ENCODE data around the gene CAP2.

CAP2 gene

DNA sequence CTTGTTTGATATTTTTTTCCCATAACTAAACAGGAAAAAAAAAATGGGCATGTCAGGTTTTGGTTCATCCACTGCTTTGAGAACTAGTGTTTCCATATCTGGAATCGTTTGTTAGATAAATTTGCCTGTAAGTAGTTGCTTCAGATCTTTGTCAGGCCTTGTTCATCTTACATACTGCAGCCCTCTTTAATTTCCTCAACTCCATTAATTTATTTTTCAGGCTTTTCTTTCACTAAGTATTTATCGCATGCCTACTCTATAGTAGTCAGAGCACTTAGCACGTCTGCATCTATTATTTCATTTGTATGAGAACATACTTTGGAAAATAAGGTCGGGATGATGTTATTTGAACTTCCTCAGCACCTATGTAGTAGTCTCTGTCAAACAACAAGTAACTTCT, 80.9 kb downstream of the CAP2 start:
- DNase-seq (ENCODE audit: low read depth): no peak

DNA sequence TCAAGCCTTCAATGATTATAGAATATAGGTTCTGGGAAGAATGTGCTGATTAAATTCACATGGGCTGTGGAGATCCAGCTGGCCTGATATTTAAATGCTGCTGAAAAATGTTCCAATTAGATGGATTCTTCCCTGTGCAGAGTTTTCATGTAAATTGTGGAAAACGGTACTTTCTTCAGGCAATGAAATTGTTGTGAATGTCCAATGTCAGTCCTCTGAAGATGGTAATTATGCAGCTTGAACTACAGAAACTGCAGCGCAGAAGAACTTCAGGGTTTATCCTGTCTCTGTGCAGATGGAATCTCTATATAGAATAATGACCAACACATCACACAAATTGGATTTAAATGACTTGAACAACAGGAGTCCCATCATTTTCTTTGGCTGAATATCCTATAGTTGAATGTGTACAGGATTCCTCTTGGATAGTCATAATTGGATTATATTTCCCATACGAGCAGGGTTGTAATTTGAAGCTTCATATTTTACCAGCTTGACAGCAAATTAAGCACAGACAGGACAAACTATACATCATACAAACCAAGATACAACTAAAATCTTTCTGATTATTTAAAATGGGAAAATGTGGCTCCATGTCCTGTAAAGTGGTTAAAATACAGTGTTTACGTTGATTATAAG, 82.3 kb downstream of the CAP2 start:
- no peak for DNase-seq (ENCODE audit: low read depth)

DNA sequence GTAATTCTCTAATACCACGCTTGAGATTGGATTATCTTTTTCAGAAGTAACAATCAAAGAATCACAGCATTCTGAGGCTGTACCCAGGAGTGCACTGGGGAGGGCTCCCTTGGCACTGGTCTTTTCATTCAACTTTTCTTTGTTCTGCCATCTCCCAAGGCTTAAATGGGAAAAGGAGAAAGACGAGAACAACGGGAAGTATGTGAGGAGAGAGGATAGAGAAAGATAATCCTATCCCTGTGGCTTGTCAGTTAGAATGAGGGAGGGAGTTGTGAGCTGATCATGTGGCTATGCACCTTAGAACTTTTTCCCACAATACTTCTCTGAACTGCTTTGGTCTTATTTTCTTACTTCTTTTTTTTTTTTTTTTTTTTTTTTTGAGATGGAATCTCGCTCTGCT, 83.1 kb downstream of the CAP2 start:
- DNase-seq (ENCODE audit: low read depth): no peak

DNA sequence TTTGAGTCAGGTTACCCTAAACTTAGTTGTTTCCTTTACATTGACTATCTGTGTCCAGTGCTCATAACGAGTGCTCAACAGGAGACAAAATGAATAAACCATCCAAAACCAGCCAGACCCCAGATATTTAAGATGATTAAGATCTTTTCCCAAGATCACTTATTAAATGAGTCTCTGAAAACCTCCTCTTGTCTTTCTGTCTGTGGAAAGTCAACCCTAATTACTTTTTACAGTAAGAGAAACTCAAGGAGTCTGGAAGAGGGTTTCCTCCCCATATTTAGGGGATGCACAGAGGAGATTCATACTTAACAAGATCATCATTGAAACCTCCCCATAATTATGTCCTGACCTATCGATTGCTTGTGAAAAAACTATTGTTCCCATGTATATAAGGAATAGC, 84.0 kb downstream of the CAP2 start:
- no peak for DNase-seq (ENCODE audit: low read depth)

DNA sequence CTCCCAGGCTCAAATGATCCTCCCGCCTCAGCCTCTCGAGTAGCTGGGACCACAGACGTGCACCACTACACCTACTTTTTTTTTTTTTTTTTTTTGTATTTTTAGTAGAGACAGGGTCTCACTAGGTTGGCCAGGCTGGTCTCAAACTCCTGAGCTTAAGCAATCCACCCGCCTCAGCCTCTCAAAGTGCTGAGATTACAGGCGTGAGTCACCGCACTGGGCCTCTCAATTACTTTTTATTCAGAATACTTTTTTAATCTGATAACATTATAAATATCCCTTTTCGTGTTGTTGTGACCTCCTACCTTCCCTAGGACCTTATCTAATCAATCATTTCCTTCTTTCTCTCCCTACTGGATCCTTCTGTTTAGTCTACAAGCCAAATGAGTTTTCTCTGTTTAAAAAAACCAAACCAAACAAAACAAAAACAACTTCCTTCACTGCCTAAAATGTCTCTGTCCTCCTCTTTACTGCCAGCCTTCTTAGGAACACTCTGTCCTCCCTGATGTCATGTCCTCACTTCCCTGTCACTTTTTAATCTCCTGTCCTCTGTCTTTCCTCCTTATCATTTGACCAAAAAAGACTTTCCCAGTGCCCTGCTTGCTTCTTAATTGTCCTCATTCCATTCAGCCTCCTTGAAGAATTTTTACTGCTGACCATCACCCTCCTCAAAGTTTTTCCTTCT, 85.0 kb downstream of the CAP2 start:
- DNase-seq (ENCODE audit: low read depth): no peak

DNA sequence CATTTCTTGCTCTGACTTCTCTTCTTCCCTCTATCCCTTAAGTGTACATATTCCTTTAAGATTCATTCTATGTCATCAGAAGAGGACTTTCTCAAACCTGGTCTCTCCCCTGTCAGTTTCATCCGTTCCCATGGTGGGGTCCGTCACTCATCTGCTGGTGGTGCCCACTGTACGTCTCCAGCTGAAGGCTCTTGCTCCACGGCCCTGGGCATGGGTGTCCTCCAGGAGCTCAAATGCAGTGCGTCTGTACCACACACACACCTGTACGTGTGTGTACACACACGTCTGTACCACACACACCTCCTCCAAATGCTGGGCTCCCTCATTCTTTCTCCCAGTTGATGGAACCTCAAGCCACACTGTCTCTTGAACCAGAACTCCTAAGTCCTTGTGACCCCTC, 85.6 kb downstream of the CAP2 start:
- DNase-seq (ENCODE audit: low read depth): no peak

DNA sequence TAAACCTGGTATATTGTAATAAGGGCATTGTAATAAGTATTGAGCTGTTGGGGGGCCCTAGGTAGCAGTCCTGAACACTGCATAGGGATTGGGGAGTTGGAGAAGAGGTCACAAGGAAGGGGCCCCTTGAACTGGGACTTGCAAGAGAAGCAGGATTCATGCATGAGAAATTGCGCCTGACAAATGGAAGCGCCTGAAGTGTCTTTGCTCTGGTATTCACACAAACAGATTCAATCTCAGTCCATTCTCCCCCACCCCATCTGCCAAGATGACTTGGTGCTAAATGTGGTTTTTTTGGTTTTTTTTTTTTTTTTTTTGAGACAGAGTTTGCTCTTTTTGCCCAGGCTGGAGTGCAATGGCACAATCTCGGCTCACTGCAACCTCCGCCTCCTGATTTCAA, 87.1 kb downstream of the CAP2 start:
- DNase-seq (ENCODE audit: low read depth): no peak

DNA sequence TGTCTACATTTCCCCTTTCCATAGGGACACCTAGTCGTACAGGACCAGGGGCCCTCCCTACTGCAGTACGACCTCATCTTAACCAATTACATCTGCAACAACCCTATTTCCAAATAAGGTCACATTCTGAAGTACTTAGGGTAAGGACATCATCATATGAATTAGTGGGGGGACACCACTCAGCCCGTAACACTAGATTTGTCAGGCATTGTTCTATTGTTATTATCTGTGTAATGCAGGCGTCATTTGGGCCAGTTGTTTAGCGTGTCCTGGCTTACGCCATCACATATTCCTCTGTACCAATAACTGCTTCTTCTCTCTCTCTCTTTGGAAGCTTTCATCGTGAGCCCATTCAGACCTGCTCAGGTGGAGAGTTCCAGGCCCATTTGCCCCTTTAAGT, 89.3 kb downstream of the CAP2 start:
- DNase-seq (ENCODE audit: low read depth): no peak

DNA sequence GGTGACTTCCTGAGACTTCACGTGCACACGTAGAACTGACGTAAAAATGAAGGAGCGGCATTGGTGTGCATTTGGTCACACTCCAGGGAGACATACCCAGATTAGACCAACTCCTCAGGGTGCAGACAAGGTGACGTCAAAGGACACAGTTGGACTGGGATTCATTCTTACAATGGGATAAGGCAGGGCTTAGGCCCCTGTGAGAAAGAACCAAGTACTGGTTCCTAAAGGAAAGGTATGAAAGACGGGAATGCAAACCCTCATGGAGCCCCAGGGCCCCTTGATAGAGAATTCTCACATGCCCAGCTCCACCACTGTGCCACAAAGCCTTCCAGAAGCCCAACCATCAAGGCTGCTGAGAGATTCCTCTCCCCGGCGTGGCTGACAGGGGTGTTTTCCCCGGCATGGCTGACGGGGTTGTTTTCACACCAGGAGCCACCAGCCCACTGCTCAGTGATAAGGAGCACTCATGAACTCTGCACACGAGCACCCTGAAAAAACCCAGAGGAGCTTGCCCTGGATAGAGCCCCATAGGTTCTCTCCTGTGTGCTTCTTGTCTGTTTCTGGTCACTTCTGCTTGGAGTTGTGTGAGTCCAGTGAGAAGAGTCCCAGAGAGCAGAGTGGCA, 90.1 kb downstream of the CAP2 start:
- DNase-seq (ENCODE audit: low read depth): no peak

DNA sequence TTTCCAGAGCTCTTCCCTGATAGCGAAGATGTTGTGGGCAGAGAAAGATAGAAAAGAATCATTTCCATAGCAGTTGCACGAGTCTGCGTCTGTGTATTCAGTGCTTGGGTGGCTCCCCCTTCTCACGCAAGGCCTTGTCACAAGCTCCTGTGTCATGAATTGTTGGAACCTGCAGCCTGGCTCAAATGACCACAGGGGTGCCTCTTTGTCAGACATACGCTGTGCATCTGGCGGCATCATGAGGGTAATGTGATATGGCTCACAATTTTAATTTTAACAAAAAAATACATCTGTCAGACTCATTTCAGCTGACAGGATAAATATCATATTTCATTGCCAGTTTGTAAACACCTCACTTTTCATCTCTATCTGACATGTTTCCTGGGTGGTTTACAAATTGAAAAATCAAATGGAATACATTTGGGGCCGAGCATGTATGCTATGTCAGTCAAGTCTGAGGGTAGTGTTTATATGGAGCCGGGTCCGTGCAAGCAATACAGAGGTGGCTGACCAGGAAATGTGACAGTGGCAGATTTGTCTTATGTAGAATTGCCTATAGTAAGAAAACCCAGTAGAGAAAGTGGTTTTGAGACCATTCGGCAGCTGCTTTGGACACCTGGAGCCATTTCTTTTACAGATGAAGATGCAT, 90.9 kb downstream of the CAP2 start:
- DNase-seq (ENCODE audit: low read depth): no peak

DNA sequence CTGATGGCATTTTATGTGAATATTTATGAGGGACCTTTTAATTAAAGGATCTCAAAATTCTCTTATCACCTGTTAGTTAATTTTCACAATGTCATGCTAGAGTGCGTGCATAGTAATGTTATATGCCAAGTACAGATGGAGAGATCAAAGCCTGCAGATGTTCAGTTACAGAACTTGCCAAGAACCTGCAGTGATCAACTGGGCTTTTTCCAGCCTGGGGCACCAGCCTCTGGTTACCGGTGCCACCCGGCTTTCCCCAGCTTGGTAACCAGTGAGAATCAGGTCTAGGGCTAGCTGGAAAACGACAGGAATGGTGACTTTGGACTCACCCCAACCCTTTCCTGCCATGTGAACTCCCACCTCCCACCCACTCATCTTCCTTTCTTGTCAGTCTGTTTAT, 91.8 kb downstream of the CAP2 start:
- DNase-seq (ENCODE audit: low read depth): no peak

DNA sequence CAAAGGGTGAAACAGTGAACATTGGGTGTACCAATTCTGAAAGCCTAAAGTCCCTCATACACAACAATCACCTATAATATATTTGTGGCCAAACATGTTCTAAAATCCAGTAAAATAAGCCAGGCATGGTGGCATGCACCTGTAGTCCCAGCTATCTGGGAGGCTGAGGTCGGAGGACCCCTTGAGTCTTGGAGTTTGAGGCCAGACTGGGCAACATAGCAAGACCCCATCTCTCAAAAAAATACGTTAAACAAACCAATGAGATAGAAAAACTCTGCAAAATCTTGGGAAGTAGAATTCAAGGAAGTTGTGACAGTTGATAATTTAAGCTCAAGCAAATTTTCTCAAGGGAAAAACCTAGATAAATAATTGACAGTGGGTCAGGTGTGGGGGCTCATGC, 92.6 kb downstream of the CAP2 start:
- no peak for DNase-seq (ENCODE audit: low read depth)

DNA sequence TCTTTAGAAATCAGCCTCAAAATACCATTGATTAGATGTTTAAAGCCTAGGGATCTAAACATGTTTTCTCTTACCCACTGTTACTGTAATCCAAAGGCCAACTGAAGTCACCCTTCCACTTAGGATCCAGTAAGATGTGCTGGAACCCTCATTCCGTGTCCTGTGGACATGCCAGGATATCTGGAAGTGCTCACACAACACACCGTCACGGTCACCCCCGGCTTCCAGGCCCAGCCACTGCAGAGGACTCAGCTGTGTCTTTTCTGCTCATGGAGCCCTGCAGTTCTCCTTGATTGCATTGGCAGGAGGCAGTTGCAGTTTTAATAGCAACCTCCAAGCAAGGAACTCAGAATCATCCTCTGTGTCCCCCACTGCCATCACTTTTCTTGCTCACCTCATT, 93.3 kb downstream of the CAP2 start:
- no peak for DNase-seq (ENCODE audit: low read depth)

DNA sequence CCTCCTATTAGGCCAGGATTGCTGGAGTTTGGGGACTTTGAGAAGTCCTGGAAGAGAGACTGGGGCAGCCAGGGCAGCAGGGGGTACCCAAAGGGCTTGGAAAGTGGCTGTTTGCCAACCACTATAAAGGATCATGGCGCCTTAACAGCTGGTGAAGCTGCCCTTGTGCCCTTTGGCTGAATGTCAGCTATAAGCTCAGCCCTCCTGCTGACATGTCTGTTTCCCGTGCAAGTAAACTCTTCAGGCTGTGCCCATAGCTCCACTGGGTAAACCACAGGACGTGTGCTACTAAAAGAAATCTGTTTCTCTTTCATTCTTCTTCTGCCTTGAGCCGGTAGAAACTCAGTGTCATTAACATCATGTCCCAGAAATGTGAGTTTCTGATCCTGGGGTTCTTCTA, 97.3 kb downstream of the CAP2 start:
- DNase-seq (ENCODE audit: low read depth): no peak

DNA sequence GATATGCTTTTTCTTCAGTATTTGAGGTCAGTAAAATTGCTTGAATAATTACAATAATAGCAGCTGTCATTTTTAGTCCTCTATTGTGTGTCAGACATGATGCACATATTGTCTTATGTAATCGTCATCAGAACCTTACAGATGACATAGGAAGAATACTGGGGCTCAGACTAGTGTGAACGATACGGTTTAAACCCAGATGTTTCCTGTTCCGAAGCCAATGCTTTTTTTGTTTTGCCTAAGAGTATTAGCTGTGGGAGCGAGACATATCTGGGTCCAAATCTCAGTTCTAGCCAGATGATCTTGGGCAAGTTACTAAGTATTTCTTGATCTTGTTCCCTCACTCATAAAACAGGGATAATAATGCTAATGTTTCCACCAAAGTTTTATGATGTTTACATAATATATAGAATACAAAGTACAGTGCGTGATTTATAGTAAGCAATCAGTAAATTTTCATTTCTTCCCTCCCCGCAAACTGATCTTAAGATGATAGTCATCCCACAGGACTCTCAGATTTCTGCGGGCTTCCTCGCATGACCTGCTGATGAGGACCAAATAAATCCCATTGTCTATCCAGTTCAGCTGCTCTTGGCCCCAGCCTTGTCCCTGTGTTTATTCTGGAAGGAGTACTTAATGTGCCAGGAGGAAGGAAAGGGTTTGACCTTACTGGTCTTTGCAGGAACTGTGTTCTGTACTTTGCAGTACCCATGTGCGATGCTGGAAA, 98.2 kb downstream of the CAP2 start:
- DNase-seq (ENCODE audit: low read depth): no peak

DNA sequence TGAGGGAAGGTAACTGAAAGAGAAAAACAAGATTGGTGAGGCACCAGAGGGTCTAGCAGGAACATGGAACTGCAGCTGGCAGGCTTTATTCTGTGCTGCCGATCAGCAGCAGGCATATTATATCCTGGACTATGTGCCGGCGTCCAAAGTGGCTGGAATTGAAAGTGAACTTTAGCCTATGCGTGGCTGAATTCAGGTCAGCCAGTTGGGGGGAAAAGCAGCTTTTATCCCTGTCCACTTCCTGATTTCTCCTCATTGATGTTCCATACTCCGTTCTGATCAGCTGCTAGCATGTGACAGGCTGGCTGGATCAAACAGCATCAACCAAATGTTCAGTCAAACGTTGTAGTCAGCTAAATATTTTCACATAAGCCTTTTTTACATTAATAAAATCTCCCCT, 99.0 kb downstream of the CAP2 start:
- DNase-seq (ENCODE audit: low read depth): no peak

DNA sequence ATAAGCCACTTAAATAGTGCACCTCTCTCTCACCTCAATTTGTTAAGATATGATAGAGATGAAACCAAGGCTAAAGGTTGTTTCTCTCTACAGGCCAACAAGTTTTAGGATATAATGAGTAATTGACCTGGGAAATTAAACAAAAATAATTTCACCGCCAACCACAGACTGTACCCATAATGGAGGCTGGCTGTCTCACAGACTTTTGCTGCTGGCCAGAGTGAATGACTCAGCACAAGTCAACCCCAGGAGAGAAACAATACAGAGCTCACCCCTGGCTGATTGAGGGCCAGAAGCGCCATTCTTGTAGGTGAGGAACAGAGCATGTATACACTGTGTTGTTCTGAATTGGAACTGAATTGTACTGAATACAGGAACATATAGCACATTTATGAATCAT, 99.9 kb downstream of the CAP2 start:
- DNase-seq (ENCODE audit: low read depth): no peak

DNA sequence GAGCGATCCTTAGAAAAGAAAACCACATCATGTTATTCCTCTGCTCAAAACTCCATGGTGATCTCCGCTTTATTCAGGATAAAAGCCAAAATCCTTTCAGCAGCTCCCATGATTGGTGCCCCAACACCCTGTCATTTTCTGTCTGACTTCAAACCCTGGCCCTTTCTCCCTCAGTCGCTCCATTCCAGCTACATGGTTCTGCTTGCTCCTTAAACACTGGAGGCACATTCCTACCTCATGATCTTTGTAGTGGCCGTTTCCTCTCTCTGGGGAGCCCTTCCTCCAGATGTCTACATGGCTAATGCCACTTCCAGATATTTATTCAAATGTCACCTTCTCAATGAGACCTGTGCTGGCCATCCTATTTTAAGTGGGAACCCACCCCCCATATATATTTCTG, 100.8 kb downstream of the CAP2 start:
- no peak for DNase-seq (ENCODE audit: low read depth)

DNA sequence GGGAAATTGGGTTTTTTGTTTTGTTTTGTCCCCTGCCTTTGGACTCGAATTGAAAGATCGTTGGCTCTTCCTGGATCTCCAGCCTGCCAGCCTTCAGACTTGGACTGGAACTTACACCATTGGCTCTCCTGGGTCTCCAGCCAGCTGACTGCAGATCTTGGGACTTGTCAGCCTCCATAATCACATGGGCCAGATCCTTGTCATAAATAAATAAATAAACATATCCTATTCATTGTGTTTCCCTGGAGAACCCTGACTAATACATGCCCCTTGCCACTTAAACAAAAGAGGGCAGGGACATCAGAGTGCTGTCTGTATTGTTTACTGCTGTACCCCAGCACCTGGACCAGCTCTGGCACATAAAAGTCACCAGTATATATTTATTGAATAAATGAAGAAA, 101.5 kb downstream of the CAP2 start:
- DNase-seq (ENCODE audit: low read depth): no peak

DNA sequence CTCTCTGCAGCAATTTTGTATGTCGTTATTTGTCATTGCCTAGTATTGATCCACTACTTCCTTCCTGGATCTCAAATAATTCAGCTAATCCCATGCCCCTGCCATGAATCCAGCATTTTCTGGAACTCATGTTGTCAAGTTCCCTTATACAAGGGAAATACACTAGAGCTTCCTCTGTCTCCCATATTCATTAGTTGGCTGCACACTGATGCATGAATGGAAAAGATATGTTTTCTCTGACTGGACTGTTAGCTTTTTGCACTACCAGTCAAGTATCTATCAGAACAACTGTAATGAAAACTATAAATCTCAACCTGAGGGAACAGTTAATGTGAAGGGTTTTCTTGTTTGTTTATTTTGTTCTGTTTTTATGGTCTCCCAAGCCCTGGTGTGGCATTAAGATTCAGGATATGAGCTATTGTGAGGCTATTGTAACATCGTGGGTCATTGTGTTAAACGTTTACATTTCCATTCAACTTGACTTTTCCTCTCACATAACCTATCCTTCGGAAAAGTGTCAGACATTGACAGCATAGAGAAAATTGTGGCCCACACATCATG, 104.2 kb downstream of the CAP2 start:
- DNase-seq (ENCODE audit: low read depth): no peak

DNA sequence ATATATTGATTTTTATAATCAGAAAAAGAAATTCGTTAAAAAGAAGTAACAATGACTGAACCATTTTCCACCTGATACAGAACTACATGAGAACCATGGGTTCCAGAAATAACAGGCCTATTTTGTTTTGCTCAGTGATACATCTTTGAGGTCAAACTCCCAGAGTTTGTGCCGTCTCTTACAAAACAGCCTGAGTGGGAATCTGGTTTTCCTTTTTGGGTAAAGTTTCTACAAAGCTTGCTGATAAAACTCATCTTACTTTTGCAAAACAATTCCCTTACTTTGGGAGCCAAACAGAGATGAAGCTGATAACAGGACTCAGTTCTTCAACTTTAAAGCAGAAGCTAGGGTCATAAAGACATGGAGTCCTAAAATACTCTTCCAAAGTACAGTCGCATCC, 108.0 kb downstream of the CAP2 start:
- no peak for DNase-seq (ENCODE audit: low read depth)

DNA sequence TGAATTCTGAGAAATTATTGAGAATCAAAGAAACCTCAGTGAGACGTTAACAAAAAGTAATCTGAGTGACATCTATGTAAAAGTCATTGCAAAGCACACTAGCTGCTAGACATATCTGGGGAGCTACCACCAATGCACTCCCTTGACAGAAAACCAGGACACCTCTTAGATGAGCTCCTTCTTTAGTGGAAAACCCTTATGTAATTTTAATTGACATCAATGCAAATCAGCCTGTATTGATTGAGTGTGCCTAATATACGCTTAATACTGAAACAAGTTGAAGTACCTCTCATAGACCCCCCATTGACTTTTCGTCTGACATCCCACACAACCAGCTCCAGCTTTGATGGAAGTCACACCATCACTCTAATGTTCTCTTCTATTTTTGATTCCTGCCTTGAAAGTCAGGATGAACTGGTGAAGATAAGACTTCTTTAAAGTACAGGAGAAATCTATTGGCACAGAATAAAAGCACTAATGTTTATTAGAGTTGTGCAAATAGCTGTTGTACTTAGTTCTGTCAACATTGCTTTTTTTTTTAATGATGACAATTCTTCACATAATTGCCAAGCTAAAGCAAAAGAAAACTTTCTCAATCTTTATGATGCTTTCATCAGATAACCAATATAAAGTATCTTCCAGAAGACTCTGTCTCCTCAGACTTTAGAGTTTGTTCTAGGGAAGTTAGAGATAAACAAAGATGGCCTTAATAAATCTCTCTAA, 108.7 kb downstream of the CAP2 start:
- DNase-seq (ENCODE audit: low read depth): no peak
